HEK293 (cell line): ENCODE measurements around the gene JAGN1.
A peak's percentile ranks its signal among the peaks of the same experiment; 100 is the strongest.

ENCODE experiments used
- CTCF ChIA-PET: fragments of 350-600 bp; formaldehyde crosslinking; extraction: SDS; loops from one replicate; lab custom pipeline; 2021; ENCODE audit warnings: antibody characterized with exemption; lab: Yijun Ruan, JAX
- POLR2A ChIA-PET: fragments of 300-600 bp; formaldehyde crosslinking; extraction: SDS; loops from one replicate; lab custom pipeline; 2020; ENCODE audit warnings: antibody characterized with exemption, inconsistent platforms; lab: Yijun Ruan, JAX
- H3K27ac ChIP-seq: fragments of 200-500 bp; sonication (Bioruptor generic); 2 replicates; pipeline ENCODE4 v1.5.1; 2014; ENCODE audit warnings: low read depth, low read length, control low read depth, inconsistent platforms; ENCODE audit errors: extremely low read depth
- H3K36me3 ChIP-seq, 2 experiments: fragments of 200-500 bp in 1 of 2; sonication (Bioruptor generic) in 1 of 2; 1 replicate in 1 of 2; 2 replicates in 1 of 2; pipeline ENCODE4 v1.5.1; 2014 to 2017; ENCODE audit warnings: inconsistent platforms in 2 of 2, low read length in 2 of 2; ENCODE audit not compliant: control insufficient read depth in 2 of 2, insufficient read depth in 1 of 2
- H3K4me1 ChIP-seq: fragments of 200-500 bp; sonication (Bioruptor generic); 2 replicates; pipeline ENCODE4 v1.5.1; 2014; ENCODE audit warnings: mild to moderate bottlenecking, low read length, inconsistent platforms; ENCODE audit not compliant: control insufficient read depth, insufficient read depth
- H3K4me3 ChIP-seq: 2 replicates; pipeline ENCODE4 v1.5.1; 2011; ENCODE audit warnings: low read depth, mild to moderate bottlenecking, control low read depth, low read length, moderate library complexity
- H3K9me3 ChIP-seq: fragments of 200-500 bp; sonication (Bioruptor generic); 2 replicates; pipeline ENCODE4 v1.5.1; 2014; ENCODE audit warnings: low read depth, low read length, inconsistent platforms; ENCODE audit not compliant: control insufficient read depth, insufficient read depth
- KLF1 ChIP-seq: fragments of 450-650 bp; formaldehyde crosslinking; IDR thresholded peaks from 2 replicates; pipeline ENCODE4 v1.5.1; 2016; ENCODE audit warnings: missing biosample characterization, missing genetic modification characterization
- OSR2 ChIP-seq: fragments of 450-650 bp; formaldehyde crosslinking; IDR thresholded peaks from 2 replicates; pipeline ENCODE4 v1.5.1; 2016; ENCODE audit warnings: missing biosample characterization, missing genetic modification characterization
- PRDM1 ChIP-seq: fragments of 450-650 bp; formaldehyde crosslinking; IDR thresholded peaks from 2 replicates; pipeline ENCODE4; 2016; ENCODE audit warnings: missing biosample characterization, missing genetic modification characterization
- SP3 ChIP-seq: fragments of 450-650 bp; formaldehyde crosslinking; IDR thresholded peaks from 2 replicates; pipeline ENCODE4 v1.5.1; 2016; ENCODE audit warnings: missing biosample characterization, missing genetic modification characterization
- ZBTB17 ChIP-seq: fragments of 450-650 bp; formaldehyde crosslinking; IDR thresholded peaks from 2 replicates; pipeline ENCODE4 v1.5.1; 2016; ENCODE audit warnings: missing biosample characterization, missing genetic modification characterization
- ZBTB20 ChIP-seq: fragments of 450-650 bp; formaldehyde crosslinking; IDR thresholded peaks from 2 replicates; pipeline ENCODE4 v1.5.1; 2016; ENCODE audit warnings: missing biosample characterization, missing genetic modification characterization
- ZFHX2 ChIP-seq: fragments of 450-650 bp; formaldehyde crosslinking; conservative IDR thresholded peaks from 2 replicates; pipeline ENCODE4 v1.5.1; 2016; ENCODE audit warnings: missing biosample characterization, missing genetic modification characterization
- ZFP69B ChIP-seq: fragments of 450-650 bp; formaldehyde crosslinking; IDR thresholded peaks from 2 replicates; pipeline ENCODE4 v1.5.1; 2016; ENCODE audit warnings: missing biosample characterization, missing genetic modification characterization
- ZIC2 ChIP-seq: fragments of 450-650 bp; formaldehyde crosslinking; IDR thresholded peaks from 2 replicates; pipeline ENCODE4 v1.5.1; 2016; ENCODE audit warnings: missing biosample characterization, missing genetic modification characterization
- ZNF132 ChIP-seq: fragments of 450-650 bp; formaldehyde crosslinking; IDR thresholded peaks from 2 replicates; pipeline ENCODE4 v1.5.1; 2017; ENCODE audit warnings: missing biosample characterization, missing genetic modification characterization, borderline replicate concordance
- ZNF324 ChIP-seq: fragments of 450-650 bp; formaldehyde crosslinking; IDR thresholded peaks from 2 replicates; pipeline ENCODE4 v1.5.1; 2016; ENCODE audit warnings: missing biosample characterization, missing genetic modification characterization
- ZNF423 ChIP-seq: fragments of 450-650 bp; formaldehyde crosslinking; IDR thresholded peaks from 2 replicates; pipeline ENCODE4 v1.5.1; 2016; ENCODE audit warnings: missing biosample characterization, missing genetic modification characterization
- ZNF433 ChIP-seq: fragments of 450-650 bp; formaldehyde crosslinking; IDR thresholded peaks from 2 replicates; pipeline ENCODE4 v1.5.1; 2016; ENCODE audit warnings: missing biosample characterization, missing genetic modification characterization, low read depth
- ZNF600 ChIP-seq: fragments of 450-650 bp; formaldehyde crosslinking; IDR thresholded peaks from 2 replicates; pipeline ENCODE4 v1.5.1; 2016; ENCODE audit warnings: missing biosample characterization, missing genetic modification characterization
- TF ChIP-seq, protein P1 (sequence below): fragments of 450-650 bp; formaldehyde crosslinking; IDR thresholded peaks from 2 replicates; pipeline ENCODE4 v1.5.1; 2016; ENCODE audit warnings: missing biosample characterization, missing genetic modification characterization
- TF ChIP-seq, protein P2 (sequence below): fragments of 450-650 bp; formaldehyde crosslinking; IDR thresholded peaks from 2 replicates; pipeline ENCODE4 v1.5.1; 2016; ENCODE audit warnings: missing biosample characterization, missing genetic modification characterization, borderline replicate concordance
- TF ChIP-seq, protein P3 (sequence below): fragments of 450-650 bp; formaldehyde crosslinking; IDR thresholded peaks from 2 replicates; pipeline ENCODE4 v1.5.1; 2017; ENCODE audit warnings: missing biosample characterization, missing genetic modification characterization

JAGN1 gene

GRCh38 chr3:9902372-9903237 is 12.2 kb downstream of the JAGN1 start, which contains the start of gene IL17RE:
IL17RE (plus strand) TSS chr3:9902848; CDS start chr3:9902933, 85 bp downstream.
- ChIA-PET CTCF (interaction anchor here (0.6 to 1.5 kb wide), 5 partner anchors 9 to 1404 kb away, joined by 3 to 5 read pairs (median 3); partner anchors contain the start of gene IL17RC), POLR2A (interaction anchor here (0.6 to 2.0 kb wide), 6 partner anchors 8 to 44 kb away, joined by 3 to 11 read pairs (median 4); partner anchors contain the start of genes CRELD1, IL17RC and JAGN1)
- TF ChIP-seq, protein P1, sequence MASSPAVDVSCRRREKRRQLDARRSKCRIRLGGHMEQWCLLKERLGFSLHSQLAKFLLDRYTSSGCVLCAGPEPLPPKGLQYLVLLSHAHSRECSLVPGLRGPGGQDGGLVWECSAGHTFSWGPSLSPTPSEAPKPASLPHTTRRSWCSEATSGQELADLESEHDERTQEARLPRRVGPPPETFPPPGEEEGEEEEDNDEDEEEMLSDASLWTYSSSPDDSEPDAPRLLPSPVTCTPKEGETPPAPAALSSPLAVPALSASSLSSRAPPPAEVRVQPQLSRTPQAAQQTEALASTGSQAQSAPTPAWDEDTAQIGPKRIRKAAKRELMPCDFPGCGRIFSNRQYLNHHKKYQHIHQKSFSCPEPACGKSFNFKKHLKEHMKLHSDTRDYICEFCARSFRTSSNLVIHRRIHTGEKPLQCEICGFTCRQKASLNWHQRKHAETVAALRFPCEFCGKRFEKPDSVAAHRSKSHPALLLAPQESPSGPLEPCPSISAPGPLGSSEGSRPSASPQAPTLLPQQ = no peak
- 0 out of 2 replicates have a peak, but pooled peaks have one; percentile 13 for TF ChIP-seq OSR2 (tag by site-specific recombination)
- TF ChIP-seq, protein P2, sequence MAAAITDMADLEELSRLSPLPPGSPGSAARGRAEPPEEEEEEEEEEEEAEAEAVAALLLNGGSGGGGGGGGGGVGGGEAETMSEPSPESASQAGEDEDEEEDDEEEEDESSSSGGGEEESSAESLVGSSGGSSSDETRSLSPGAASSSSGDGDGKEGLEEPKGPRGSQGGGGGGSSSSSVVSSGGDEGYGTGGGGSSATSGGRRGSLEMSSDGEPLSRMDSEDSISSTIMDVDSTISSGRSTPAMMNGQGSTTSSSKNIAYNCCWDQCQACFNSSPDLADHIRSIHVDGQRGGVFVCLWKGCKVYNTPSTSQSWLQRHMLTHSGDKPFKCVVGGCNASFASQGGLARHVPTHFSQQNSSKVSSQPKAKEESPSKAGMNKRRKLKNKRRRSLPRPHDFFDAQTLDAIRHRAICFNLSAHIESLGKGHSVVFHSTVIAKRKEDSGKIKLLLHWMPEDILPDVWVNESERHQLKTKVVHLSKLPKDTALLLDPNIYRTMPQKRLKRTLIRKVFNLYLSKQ (tag by site-specific recombination) = no peak
- TF ChIP-seq ZNF423 = no peak
- no peak for TF ChIP-seq ZNF324 (tag by site-specific recombination)
- TF ChIP-seq KLF1 (tag by site-specific recombination) = 0 out of 2 replicates have a peak, but pooled peaks have one; percentile 29
- 0 out of 2 replicates have a peak, but pooled peaks have one; percentile 8 for TF ChIP-seq ZNF600 (tag by site-specific recombination)
- TF ChIP-seq ZFHX2 (tag by site-specific recombination) = 0 out of 2 replicates have a peak, but pooled peaks have one; percentile 7
- TF ChIP-seq ZBTB17 = peak; percentile 45
- 0 out of 2 replicates have a peak, but pooled peaks have one; percentile 7 for TF ChIP-seq ZFP69B
- peak; percentile 81 for TF ChIP-seq ZIC2 (tag by site-specific recombination)

GRCh38 chr3:9903238-9903624 is 12.8 kb downstream of the JAGN1 start:
- no peaks in the 10 kb centered on the region for H3K36me3 ChIP-seq
- POLR2A ChIA-PET = interaction anchor here (0.9 to 2.0 kb wide), 5 partner anchors 9 to 43 kb away, joined by 3 to 11 read pairs (median 3); partner anchors contain the start of genes CRELD1, IL17RC and JAGN1
- no peak overlapping the region for H3K27ac ChIP-seq

More at GRCh38 chr3:9902372-9903237, 12.2 kb downstream of the JAGN1 start, which contains the start of gene IL17RE:
- Histone ChIP-seq H3K4me3 (peak within 1 kb of the TSS; percentile 11), H3K9me3 (no peaks in the 10 kb centered on the region), H3K27ac (no peak within 1 kb of the TSS), H3K4me1 (no peaks in the 10 kb centered on the region), H3K36me3 (no peaks in the 10 kb centered on the region)

DNA sequence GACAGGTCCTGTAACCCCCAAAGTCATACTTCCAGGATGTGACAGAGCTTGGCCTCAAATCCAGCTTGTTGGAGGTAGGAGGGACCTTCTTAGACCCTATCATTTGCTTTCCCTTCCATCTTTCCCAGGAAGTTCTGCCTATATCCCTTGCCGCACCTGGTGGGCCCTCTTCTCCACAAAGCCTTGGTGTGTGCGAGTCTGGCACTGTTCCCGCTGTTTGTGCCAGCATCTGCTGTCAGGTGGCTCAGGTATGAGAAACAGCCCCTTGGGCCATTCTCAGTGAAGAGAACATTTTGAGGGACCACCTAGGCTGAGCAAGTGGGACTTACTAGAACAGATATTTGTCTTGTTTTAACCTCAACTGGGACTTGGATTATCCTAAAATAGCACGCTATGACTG is 13.5 kb downstream of the JAGN1 start:
- Histone ChIP-seq H3K27ac (no peak overlapping the region), H3K36me3 (no peaks in the 10 kb centered on the region), H3K4me1 (no peaks in the 10 kb centered on the region), H3K9me3 (no peaks in the 10 kb centered on the region), H3K4me3 (no peak overlapping the region)
- ChIA-PET POLR2A (interaction anchor here (0.6 kb wide), 2 partner anchors 21 to 271 kb away, joined by 3 read pairs; no protein-coding TSS in a partner anchor), CTCF (interaction anchor here (0.6 to 1.5 kb wide), 4 partner anchors 9 to 686 kb away, joined by 3 to 5 read pairs (median 3); no protein-coding TSS in a partner anchor)
- no peak for TF ChIP-seq ZNF433

More at GRCh38 chr3:9903238-9903624, 12.8 kb downstream of the JAGN1 start:
- Histone ChIP-seq H3K4me1 (no peaks in the 10 kb centered on the region), H3K9me3 (no peaks in the 10 kb centered on the region), H3K4me3 (peak overlapping the region; percentile 11)
- CTCF ChIA-PET = interaction anchor here (0.6 to 1.5 kb wide), 5 partner anchors 9 to 1404 kb away, joined by 3 to 5 read pairs (median 3); no protein-coding TSS in a partner anchor
- TF ChIP-seq ZBTB20 (peak; percentile 89), SP3 (tag by site-specific recombination) (peak; percentile 27; the same call in 1 of the 2 replicates), PRDM1 (tag by site-specific recombination) (0 out of 2 replicates have a peak, but pooled peaks have one; percentile 35), ZFHX2 (tag by site-specific recombination) (peak; percentile 48), ZNF132 (no peak)
- TF ChIP-seq, protein P3, sequence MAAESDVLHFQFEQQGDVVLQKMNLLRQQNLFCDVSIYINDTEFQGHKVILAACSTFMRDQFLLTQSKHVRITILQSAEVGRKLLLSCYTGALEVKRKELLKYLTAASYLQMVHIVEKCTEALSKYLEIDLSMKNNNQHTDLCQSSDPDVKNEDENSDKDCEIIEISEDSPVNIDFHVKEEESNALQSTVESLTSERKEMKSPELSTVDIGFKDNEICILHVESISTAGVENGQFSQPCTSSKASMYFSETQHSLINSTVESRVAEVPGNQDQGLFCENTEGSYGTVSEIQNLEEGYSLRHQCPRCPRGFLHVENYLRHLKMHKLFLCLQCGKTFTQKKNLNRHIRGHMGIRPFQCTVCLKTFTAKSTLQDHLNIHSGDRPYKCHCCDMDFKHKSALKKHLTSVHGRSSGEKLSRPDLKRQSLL = no peak
